GM18517 (cell line): Measurements from ENCODE around the gene GATA3.

ENCODE experiments used
- ATAC-seq: cut with Tn5 transposase; IDR thresholded peaks from one replicate; pipeline ENCODE4 v1.9.1; 2021; ENCODE audit warnings: mild to moderate bottlenecking, moderate library complexity; ENCODE audit not compliant: unreplicated experiment

The GATA3 gene

DNA sequence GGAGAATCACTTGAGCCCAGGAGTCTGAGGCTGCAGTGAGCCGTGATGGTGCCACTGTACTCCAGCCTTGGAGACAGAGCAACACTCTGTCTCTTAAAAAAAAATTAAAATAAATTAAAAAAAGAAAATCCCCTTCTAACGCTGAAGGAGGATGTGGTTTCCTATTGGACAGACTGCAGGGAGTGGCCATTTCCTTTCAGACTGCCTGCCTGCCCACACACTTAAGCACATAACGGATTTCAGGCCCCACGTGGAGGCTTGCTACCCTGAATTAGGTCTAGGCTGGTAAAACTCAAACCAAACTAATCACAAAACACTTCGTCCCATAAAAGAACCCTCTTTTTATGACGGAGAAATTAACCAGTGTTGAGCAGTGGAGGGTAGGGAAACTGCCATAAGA lies 34.0 kb downstream of the GATA3 start:
- peak; percentile 52 for ATAC-seq

DNA sequence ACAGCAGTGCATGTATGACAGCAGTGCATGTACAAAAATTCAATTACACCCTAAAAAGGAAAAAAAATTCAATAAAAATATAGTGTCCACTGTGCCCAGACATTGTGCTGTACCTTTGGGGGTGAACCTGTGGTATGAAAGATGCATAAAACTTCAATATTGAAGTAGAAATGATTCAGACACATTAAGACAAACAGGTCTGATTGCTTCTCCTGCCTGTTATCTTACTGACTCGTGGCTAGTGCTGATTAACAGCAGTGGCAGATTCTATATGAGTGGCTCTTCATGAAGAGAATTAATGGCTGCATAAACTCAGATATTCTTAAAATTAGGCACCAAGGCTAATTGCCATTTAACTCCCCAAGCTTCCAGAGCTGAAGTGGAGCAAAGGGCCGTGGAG lies 37.9 kb downstream of the GATA3 start:
- no peak for ATAC-seq

DNA sequence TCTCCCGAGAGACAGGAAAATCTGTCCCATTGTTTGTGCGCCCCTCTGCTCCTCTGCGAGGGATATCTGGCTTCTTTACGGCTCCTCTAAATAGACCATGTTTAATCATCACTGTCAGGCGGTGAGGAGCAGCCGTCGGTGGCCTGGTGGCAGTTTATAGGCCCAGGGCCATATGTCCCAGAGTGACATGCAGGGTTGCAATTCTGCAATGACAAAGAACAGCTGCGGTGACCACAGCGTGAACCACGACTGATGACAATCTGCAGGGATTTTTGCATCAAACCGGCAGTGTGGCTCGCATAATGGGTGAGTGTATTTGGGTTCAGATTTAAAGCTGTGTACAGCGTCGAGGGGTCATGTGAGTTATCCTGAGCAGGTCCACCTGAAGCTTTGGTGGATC lies 41.5 kb downstream of the GATA3 start:
- ATAC-seq, result no peak

DNA sequence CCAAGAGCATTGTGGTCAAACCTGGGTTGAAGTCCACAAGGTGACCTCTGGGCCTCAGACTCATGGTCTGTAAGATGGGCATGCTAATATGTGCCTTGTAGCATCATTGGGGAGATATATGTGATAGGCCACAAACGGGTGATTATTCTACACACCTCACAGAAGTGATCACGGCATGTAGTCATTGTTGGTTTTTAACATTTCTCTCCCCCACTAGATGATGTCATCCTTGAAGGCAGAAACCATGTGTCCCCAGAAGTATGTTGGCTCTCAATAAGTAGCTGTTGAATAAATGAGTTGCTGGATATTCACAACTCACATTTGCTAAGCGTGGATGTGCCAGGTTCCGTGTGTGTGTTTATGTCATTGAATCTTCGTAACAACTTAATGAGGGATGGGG lies 42.4 kb downstream of the GATA3 start:
- ATAC-seq, result no peak

DNA sequence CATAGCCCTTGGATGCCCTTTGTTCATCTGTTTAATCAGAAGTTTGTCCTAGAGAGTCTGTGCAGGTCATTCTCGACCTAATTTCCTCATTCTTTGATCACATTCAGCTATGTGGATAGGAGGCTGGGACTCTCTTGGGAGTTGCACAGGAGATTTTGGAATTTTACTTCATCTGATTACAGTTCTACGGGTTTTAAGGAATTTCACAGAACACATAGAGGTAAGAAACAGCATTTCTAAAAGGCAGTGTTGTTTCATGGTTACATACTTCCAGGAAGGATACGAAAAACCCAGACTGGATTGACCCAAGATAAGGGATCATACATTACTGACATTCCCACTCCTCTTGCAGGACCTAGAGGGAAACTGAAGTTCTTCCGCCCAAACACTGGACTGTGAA lies 45.9 kb downstream of the GATA3 start:
- no peak for ATAC-seq

DNA sequence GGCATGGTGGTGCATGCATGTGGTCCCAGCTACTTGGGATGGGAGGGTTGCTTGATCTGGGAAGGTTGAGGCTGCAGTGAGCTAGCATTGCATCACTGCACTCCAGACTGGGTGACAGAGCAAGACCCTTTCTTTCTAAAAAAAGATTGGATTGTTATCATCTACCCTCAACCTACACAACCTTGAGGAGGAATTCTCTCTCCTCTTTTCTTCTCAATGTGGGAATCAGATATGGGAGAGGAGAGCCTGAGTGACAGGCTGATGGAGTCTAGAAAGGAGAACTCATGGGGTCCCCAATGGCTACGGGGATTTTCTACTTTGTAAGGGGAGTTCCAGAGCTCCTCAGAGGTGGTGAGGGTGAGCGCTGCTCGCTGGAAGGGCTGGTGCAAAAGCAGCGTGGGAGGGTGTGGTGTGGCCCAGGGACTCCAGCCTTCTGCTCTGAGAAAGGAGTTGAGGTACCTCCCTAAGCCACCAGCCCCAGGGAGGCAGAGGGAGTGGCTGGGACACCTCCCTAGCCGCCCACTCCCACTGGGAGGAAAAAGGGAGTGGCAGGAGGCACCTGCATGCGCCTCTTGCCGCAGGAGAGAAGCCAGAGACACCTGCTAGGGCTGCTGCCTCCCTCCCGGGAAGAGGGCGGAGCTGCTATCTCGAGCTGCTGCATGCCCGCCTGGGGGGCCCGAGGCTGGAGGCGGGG lies 48.4 kb downstream of the GATA3 start:
- ATAC-seq, result peak; percentile 73

DNA sequence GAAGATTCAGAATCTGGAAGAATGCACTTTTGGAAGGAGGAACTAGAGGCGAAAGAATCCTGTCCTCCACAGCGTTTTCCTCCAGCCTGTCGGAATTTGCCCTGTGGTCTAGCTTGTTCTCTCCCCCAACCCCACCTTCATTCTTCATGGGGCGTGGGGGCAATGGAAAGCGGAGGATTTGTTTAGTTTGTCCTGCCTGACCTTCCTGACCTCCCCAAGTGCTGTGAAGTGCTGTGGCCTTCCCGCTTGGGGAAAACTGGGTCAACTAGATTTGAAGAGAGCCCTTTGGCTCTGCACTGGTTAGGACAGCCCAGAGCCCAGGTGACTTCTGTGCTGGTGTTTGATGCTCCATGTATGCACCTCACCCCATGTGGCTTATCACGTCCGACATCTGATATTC lies 49.1 kb downstream of the GATA3 start:
- no peak for ATAC-seq

DNA sequence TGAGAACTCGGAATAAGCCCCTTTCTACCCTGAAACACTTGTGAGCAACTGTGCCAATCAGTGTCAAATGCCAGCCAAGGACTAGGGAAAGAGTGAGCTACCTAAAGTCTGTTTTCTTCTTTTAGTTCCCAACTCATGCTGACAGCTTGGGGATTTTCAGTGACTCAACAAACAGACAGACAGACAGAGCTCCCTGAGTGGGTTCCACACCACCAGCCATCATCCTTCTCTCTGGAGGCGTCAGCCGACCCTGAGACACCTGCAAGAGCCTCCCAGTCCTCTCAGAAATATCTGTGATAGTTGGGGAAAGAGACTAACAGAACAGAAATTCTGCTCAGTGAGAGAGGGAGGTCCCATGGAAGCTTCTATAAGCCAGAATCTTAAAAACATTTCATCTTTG lies 49.5 kb downstream of the GATA3 start:
- no peak for ATAC-seq

DNA sequence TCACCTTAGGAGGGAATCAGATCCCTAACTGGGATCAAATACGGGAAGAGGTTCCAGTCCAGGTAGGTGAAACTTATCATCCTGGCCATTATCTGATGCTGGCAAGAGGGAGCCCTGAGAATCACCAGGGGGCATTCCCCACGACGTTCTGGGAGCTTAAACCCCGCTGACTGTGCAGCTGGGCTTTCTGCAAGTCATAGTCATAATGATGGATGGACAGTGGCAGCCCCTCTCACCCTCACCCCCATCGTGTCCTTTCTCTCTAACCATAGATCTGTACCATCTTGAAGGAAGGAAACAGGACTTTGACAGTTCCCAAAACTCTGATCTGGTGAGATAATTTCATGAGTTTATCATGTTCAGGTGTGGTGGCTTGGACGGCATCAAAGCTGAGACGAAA lies 50.2 kb downstream of the GATA3 start:
- no peak for ATAC-seq

DNA sequence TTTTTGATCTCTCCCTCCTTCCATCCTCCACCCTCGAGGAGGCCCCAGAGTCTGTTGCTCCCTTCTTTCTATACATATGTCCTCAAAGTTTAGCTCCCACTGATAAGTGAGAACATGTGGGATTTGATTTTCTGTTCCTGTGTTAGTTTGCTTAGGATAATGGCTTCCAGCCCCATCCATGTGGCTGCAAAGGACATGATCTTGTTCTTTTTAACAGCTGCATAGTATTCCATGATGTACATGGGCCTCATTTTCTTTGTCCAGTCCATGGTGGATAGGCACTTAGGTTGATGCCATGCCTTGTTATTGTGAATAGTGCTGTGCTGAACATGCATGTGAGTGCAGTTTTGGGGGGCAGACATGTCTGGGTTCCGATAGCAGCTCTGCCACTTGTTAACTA lies 51.4 kb downstream of the GATA3 start:
- no peak for ATAC-seq

DNA sequence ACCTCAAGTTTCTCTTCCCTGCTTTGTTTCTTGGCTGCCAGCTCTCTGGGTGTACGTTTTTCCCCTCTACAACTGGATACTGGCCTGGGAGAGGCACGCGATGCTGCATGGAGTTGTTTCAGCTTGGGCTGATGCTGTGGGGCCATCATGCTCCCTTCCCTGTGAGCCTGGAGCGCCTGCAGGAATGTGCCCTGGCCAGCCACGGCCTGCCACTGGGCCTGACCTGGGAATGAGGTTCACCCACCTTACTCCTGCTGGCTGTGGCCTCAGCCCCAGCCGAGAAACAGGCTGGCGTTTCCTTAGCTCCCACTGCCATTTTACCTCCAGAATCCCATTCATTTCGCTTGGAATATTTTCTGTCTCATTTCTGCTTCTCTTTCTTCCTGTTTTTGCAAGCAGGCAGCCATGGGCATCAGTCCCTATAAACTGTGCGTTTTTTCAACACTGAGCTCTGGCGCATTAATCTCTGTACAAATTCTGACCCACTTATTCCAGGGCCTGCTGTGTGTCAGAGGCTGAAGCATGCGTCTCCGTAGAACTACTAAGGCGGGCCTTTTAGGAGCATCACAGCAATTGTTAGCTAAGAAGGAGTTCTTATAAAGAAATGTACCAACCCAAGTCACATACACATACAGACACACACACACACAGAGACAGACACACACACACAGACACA lies 57.9 kb downstream of the GATA3 start:
- no peak for ATAC-seq

DNA sequence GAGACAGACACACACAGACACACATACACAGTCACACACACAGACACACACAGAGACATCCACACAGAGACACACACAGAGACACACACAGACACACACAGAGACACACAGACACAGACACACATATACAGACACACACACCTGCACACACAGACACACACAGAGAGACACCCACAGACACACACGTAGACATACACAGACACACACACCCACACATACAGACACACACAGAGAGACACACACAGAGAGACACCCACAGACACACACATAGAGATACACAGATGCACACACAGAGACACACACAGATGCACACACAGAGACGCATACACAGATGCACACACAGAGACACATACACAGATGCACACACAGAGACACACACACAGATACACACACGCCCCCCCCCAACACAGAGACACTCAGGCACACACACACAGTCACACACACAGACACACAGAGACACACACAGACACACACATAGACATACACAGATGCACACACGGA lies 58.5 kb downstream of the GATA3 start:
- no peak for ATAC-seq

DNA sequence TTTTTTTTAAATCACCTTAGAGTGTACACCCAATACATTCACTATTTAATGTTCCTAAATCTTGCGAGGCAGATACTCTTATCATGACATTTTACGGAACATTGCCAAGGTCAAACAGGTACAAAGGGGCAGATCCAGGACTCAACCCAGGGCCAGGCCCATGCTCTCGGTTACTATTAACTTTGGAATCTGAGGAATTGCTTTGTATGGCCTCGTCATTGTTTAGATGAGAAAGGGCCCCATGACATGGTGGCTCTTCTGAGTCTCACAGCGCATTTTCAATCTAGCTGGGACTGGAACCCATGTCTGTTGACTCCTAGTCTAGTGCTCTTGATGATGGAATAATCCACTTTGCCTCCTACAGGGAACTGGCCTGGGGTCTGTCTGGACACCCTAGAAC lies 59.1 kb downstream of the GATA3 start:
- no peak for ATAC-seq

DNA sequence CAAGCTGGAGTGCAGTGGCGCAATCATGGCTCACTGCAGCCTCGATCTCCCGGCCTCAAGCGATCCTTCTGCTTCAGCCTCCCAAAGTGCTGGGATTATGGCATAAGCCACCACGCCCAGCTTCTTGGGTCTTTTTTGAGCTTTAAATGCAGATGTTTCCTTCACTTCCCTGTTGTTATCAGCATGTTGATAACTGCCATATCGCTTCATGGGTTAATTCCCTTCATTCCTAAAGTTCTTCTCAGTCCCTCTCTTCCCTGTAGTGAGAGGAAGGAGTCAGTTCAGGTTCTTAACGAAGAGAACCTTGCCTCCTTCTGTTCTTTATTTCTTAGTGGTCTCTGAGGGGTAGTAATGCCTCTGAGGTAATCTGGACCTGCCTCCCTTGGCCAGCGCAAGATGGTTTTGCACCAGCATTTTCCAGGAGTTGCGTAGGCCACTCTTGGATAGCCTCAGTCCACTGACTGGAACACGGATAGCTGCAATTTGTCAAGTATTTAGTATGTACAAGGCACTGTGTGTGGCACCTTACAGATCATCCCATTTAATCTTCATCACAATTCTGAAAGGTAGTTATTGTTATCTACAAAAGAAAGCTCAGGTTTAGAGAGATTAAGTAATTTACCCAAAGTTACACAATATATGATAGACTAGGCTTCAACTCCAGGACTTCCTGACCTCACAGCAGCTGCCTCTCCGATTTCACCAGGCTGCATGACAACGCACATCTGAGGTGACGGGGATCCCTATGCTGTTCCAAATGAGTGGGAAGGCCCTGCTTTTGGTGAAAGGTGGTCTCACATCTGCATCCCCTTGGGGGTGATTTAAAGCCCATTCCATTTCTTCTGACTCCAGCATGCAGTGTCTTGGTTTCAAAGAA lies 60.5 kb downstream of the GATA3 start:
- no peak for ATAC-seq

DNA sequence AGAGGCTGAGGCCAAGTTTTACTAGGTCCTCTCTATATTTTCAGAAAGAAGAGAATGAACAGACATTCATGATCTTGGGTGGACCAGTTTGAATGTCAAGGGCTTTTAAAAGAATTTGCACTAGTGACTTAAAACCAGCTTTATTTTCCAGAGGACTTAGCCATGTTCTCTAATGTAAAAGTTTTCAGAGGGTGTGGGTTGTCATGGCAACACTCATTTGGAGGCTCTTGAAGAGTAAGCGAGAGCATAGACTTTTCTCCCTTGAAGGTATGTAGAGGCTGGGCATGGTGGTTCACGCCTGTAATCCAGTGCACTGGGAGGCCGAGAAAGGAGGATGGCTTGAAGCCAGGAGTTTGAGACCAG lies 61.1 kb downstream of the GATA3 start:
- ATAC-seq, result no peak

DNA sequence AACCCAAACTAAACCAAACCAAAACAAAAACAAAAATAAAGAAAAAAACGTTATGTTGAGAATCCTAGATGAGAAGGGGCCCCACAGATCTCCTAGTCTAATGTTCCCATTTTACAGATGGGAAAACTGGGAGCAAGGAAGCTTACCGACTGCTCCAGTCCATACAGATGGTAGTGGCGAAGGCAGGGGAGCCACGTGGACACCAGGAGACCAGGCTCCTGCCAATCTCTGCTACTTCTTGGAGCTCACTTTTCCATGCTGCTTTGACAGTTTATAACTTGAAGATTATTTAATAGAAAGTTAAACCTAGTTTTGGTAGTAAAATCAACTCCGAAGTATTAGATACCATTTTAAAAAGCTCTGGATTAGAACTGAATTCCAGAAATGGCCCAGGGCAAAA lies 62.0 kb downstream of the GATA3 start:
- ATAC-seq, result no peak

DNA sequence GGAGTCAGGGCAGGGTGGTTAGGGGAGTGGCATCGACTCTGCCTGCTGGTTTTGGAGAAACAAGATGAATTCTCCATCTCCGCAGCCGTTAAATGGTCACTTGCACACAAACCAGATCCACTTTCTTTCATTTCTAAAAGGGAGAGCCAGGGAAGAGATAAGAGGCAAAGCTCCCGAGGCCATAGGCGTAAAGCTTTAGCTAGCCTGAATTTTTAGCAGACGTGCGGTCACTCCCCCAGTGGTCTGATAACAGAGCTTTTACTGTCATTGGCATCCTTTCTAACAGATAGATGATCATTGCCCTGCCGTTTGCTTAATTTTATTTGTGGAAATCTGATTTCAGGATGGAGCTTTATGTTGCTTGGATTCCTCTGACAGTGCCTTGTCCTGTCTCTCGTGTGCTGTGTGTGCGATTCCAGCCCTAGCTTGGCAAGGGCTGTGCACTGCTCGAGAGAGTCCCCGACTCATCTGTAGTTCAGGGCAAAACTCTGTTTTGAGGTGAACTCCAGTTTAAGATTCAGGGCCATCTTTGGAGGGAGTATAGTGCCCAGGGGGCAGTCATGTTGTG lies 62.5 kb downstream of the GATA3 start:
- no peak for ATAC-seq

DNA sequence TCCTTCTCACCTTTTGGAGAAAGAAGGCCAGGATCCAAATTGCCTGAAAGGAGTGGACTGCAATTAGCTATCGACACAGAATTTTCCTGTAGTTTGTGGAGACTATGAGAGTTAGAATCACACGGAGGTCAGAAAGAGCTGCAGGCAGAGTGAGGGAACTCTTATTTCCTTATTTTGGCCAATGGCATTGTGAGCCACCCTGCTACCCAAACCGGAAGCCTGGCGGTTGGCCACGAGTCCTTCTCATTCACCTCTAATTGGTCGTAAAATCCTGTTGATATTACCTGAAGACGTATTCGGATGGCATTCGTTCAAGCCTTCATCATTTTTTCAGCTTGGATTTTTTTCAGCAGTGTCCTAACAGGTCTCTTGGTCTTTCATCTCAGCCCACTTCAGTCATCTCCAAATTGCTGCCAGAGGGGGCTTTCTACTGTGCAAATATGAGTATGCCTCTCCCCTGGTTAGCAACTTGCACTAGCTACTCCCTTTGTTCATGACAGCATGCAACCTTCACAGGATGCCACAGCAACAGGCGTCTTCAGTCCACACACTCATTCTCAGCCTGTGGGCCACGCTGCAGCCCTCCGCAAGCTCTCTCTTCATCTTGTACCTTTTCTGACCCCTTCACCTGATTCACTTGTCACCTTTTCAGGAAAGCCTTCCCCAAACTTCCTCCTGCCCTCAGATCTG lies 66.9 kb downstream of the GATA3 start:
- no peak for ATAC-seq

DNA sequence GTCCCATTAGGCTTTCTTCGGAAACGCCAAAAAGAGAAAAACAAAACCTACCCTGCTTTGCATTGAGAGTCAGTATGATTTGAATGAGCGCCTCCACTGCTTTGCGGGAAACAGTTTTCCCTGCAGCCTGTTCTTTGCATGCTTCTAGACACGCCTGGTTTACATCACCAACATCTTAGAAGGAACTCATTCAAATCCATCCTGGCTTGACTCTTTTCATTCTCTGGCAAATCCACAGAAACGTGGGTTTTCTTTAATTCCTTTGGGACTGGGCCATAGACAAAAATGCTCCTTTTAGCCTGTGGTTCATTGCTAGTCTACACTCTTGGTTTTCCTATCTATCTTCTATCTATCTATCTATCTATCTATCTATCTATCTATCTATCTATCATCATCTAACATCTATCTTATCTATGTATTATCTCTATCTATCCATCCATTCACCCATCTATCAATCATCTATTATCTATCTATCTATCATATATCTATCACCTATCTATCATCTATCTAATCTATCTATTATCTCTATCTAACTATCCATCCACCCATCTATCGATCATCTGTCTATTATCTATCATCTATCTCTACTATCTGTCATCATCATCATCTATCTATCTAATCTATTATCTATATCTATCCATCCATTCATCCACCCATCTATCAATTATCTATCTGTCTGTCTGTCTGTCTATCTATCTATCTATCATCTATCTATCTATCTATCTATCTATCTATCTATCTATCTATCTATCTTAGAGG lies 68.3 kb downstream of the GATA3 start:
- no peak for ATAC-seq

DNA sequence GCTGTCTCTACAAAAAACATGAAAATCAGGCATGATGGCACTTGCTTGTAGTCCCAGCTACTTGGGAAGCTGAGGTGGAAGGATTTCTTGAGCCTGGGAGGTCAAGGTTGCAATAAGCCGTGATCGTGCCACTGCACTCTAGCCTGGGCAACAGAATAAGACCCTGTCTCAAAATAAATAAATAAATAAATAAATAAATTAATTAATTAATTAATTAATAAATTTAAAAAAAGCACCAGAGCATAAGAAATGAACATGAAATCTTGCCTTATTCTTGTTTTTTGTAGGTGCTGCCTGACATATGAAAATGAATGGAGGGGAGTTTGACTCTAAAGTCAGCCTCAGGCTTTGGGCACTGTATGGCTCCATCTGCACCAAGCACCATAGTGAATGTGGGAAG lies 69.9 kb downstream of the GATA3 start:
- no peak for ATAC-seq
